Esophagus muscularis mucosa (tissue), 4 donors: ENCODE data around the gene DLX5.

Experiments
- CTCF ChIP-seq, 3 experiments: fragments of 200-600 bp in 2 of 3; fragments of 450-650 bp in 1 of 3; sonication (generic) in 2 of 3; IDR thresholded peaks; one replicate each; pipeline ENCODE4 v1.5.1; 2017 to 2019; ENCODE audit warnings: antibody characterized with exemption in 3 of 3, mild to moderate bottlenecking in 2 of 3, moderate library complexity in 1 of 3
- EP300 ChIP-seq: sonication (generic); formaldehyde crosslinking; IDR thresholded peaks from one replicate; pipeline ENCODE4 v1.6.1; 2017; ENCODE audit warnings: antibody characterized with exemption
- POLR2A ChIP-seq: fragments of 450-650 bp; IDR thresholded peaks from one replicate; pipeline ENCODE4 v1.6.1; 2017; ENCODE audit warnings: antibody characterized with exemption, moderate library complexity, mild to moderate bottlenecking, low read depth
- POLR2AphosphoS5 ChIP-seq, 2 donors: sonication (generic); formaldehyde crosslinking; IDR thresholded peaks; one replicate each; pipeline ENCODE4 v1.6.1; 2017; ENCODE audit warnings: antibody characterized with exemption in 2 of 2

- TF ChIP-seq CTCF (IDR thresholded peaks at IDR 0.05), result no peak
- no peak for TF ChIP-seq POLR2AphosphoS5 (IDR thresholded peaks at IDR 0.05)
- no peak for TF ChIP-seq EP300
- no peak for TF ChIP-seq POLR2A
These were observed 48.5 kb downstream of the DLX5 start for GRCh38 chr7:96976106-96976505.
